ENCODE results near the gene TEX51. TPM values are rescaled to one million over a fixed set of nuclear protein-coding genes. Genes with fewer than 3 reads are reported as not detected.

Gene TEX51
- total RNA-seq, 1 donor from 2014 or later, result not detected

DNA sequence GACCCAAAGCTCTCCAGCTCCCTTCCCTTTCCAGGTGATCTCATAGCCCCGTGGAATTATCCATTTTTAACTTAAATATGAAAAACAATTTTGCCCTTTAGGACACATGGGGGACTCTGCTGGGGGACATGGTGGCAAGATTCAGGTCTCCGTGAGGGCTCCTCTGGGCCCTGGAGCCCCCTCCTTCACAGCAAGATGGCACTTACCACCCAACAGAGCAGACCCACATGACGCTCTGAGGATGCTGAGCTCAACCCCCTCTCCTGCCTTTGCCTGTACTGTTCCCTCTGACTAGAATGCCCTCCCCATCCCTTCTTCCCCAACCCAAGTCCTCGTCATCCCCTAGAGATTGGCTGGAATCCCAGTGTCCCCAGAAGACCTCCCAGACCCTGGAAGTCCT is 17.2 kb downstream of the TEX51 start:
- no peaks in the 10 kb centered on the region for H3K36me3 ChIP-seq (ENCODE audit: control insufficient read depth, insufficient read depth, low read length)
- no peaks in the 10 kb centered on the region for H3K27me3 ChIP-seq (ENCODE audit: control insufficient read depth, insufficient read depth, low read length)
- FAIRE-seq (no peak), DNase-seq (ENCODE audit: low read depth) (no peak)
- no peak overlapping the region for H3K4me3 ChIP-seq (ENCODE audit: low read depth, low read length)
- TF ChIP-seq, protein P1, sequence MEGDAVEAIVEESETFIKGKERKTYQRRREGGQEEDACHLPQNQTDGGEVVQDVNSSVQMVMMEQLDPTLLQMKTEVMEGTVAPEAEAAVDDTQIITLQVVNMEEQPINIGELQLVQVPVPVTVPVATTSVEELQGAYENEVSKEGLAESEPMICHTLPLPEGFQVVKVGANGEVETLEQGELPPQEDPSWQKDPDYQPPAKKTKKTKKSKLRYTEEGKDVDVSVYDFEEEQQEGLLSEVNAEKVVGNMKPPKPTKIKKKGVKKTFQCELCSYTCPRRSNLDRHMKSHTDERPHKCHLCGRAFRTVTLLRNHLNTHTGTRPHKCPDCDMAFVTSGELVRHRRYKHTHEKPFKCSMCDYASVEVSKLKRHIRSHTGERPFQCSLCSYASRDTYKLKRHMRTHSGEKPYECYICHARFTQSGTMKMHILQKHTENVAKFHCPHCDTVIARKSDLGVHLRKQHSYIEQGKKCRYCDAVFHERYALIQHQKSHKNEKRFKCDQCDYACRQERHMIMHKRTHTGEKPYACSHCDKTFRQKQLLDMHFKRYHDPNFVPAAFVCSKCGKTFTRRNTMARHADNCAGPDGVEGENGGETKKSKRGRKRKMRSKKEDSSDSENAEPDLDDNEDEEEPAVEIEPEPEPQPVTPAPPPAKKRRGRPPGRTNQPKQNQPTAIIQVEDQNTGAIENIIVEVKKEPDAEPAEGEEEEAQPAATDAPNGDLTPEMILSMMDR (IDR thresholded peaks at IDR 0.05; ENCODE audit: insufficient read depth, low read length, severe bottlenecking), result no peak

DNA sequence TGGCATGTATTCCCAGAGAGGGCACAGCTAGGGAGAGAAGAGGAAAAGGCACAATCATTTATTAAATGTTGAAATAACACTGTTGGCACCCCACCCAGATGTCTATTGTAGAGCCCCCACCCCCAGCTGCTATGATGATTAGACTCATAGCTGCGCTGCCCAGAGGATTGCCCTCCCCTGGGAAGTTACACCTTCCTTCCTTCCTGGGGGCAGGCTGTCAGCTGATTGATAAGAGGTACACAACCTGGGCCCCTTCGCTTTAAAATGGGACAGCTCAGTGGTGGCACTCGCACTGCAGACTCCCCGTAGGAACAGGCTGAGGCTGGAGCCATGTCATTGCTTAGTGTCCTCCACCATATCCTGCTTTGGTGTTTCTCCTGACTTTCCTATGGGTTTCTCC is 18.1 kb downstream of the TEX51 start:
- no peaks in the 10 kb centered on the region for H3K36me3 ChIP-seq (ENCODE audit: control insufficient read depth, insufficient read depth, low read length)
- no peaks in the 10 kb centered on the region for H3K27me3 ChIP-seq (ENCODE audit: control insufficient read depth, insufficient read depth, low read length)
- TF ChIP-seq, protein P1 (IDR thresholded peaks at IDR 0.05; ENCODE audit: insufficient read depth, low read length, severe bottlenecking), result no peak
- FAIRE-seq (no peak), DNase-seq (ENCODE audit: low read depth) (no peak)
- H3K4me3 ChIP-seq (ENCODE audit: low read depth, low read length), result no peak overlapping the region

DNA sequence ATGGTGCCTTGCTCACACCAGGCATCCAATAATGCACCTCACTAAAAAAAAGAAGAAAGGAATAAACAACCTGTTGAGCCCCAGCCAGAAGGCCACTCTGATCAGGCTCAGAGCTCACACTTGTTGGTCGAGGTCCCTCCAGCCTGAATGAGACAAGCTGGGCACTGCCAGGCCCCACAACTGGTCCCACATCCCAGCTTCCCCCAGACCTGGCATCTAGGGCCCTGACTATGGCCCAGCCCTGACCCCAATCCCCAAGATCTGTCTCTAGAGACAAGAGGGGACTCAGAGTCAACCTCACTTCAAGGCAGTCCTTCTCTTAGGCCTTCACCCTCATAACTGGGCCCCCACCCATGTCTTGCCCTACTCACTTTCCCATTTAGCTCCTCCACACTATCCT is 22.4 kb downstream of the TEX51 start:
- H3K4me3 ChIP-seq (ENCODE audit: low read depth, low read length), result no peak overlapping the region
- no peak for FAIRE-seq
- DNase-seq (ENCODE audit: low read depth), result no peak
- H3K36me3 ChIP-seq (ENCODE audit: control insufficient read depth, insufficient read depth, low read length), result no peaks in the 10 kb centered on the region
- TF ChIP-seq, protein P1 (IDR thresholded peaks at IDR 0.05; ENCODE audit: insufficient read depth, low read length, severe bottlenecking), result no peak
- H3K27me3 ChIP-seq (ENCODE audit: control insufficient read depth, insufficient read depth, low read length), result no peaks in the 10 kb centered on the region

DNA sequence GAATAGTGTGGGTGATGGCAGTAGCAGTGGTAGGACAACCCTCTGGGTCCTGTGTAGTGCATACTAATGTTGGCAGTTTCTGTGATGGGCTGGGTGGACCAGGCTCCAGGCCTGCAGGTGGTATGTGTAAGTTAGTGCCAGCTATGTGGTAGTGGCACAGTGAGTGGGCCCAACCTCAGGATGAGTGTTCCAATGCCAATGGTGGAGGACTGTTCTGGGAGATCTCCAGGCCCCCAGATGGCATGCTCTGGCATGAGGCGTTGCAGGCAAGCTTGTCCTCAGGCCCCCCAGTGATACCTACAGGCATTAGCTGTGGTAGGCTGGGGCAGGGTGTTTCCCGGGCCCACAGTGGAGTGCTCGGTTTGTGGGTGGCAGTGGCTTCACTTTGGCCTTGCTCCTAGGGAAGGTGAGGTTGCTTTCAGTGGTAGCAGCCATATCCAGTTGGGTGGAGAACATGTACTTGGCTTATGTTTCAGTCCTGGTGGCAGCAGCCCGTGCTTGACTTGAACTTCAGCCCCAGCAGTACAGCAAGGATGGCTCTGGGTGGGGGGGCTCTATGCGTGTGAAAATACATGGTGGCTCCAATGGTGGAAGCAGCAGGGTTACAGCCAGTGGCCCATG is 32.4 kb downstream of the TEX51 start:
- no peak for FAIRE-seq
- H3K27me3 ChIP-seq (ENCODE audit: control insufficient read depth, insufficient read depth, low read length), result no peaks in the 10 kb centered on the region
- DNase-seq (ENCODE audit: low read depth), result no peak
- H3K36me3 ChIP-seq (ENCODE audit: control insufficient read depth, insufficient read depth, low read length), result no peaks in the 10 kb centered on the region
- TF ChIP-seq, protein P1 (IDR thresholded peaks at IDR 0.05; ENCODE audit: insufficient read depth, low read length, severe bottlenecking), result no peak
- no peak overlapping the region for H3K4me3 ChIP-seq (ENCODE audit: low read depth, low read length)

DNA sequence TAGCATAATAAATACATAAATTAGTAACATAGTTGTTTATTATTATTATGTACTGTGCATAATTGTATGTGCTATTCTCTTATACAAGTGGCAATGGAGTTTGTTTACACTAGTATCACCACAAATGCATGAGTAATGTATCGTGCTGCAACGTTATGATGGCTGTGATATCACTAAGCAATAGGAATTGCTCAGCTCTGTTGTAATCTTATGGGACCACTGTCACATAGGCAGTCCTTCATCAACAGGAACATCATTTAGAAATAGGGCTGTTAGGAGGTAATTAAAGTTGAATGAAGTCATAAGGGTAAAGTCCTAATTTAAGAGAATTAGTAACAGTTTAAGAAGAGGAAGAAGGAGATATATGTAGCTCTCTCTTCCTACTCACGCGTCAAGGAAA is 33.8 kb downstream of the TEX51 start:
- DNase-seq (ENCODE audit: low read depth) (peak; percentile 14), FAIRE-seq (no peak)
- Histone ChIP-seq H3K4me3 (ENCODE audit: low read depth, low read length) (no peak overlapping the region), H3K36me3 (ENCODE audit: control insufficient read depth, insufficient read depth, low read length) (no peaks in the 10 kb centered on the region), H3K27me3 (ENCODE audit: control insufficient read depth, insufficient read depth, low read length) (no peaks in the 10 kb centered on the region)
- TF ChIP-seq, protein P1 (IDR thresholded peaks at IDR 0.05; ENCODE audit: insufficient read depth, low read length, severe bottlenecking), result no peak
